T-helper 1 cell (primary cell): ENCODE data around the gene ERICH2.

Experiments
- DNase-seq, 5 donors: peaks; one replicate each; pipeline ENCODE4 v3.0.0-alpha.2; 2012 to 2020

ERICH2 gene

DNA sequence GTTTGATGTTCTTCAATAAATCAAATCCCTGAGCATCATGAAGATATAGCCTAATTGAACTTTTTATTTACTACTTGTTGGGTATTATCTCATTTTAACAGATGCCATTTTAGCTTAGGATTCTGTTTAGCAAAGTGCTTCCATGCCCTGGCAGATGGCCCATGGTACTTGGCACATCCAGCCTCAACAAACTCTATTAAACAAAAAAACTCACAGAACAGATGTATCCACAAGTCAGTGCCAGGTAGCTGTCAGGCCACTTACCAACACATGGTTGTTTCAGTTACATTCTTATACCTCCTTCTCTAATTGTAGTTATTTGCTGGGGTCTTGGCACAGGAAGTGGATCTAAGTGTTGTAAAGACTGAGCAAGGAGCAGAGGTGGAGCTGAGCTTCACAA is 76.1 kb downstream of the ERICH2 start:
- DNase-seq = no peak

DNA sequence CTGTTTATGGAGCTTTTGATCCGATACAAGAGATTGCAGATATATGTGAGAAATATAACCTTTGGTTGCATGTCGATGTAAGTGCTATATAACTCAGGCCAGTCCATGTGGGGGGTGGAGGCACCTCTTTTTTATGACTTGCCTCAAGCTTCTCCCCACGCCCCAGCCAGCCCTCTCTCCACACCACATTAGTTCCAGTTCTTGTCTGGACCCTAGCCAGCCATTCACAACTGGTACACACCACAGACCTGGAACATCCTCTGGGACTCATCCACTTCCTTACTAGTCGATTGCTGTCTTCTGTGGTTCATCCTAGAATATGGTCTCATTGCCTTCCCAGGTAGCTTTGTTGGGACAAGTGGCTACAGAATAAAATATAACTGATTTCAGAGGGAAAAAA is 77.5 kb downstream of the ERICH2 start:
- no peak for DNase-seq
